RCC 7860 (cell line): Measurements from ENCODE around the gene ENTHD1.
A peak's percentile ranks its signal among the peaks of the same experiment; 100 is the strongest.
"Not testable (repeated sequence)": the region's sequence is repeated elsewhere in the genome, so short reads cannot be mapped to it uniquely, and the experiment has no call there.

Experiments
- DNase-seq: peaks from one replicate; pipeline ENCODE4 v3.0.0-alpha.2; 2015; ENCODE audit warnings: low spot score
- FAIRE-seq: peaks from 2 replicates; lab custom pipeline; 2012; peaks lifted over from hg19 to GRCh38; lab: Jason Lieb, UNC

ENTHD1 gene

DNA sequence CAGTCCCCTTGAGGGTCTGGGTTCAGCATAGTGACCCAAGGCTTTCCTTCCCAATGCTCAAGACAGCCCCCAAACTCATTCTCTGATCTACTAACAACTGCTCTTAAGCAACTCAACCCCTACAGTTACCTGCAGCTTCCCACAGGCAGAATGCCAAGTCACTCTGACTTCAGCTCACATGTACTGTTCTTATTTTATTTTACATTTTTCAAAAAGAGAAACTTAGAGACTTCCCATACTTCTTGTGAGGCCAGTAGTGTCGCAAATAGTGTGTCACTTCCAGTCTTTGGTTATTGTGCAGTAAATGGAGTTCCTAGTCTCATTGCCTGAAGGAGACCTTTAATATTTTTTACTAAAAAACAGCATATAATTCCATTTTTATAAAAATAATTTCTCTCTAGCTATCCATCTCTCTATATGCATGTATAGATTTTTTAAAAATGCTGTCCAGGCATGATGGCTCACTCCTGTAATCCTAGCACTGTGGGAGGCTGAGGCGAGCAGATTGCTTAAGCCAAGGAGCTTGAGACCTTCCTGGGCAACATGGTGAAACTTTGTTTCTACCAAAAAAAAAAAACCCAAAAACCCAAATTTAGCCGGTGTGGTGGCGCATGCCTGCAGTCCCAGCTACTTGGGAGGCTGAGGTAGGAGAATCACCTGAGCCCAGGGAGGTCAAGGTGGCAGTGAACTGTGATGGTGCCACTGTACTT, 41.8 kb downstream of the ENTHD1 start:
- no peak for DNase-seq
- FAIRE-seq, result no peak

DNA sequence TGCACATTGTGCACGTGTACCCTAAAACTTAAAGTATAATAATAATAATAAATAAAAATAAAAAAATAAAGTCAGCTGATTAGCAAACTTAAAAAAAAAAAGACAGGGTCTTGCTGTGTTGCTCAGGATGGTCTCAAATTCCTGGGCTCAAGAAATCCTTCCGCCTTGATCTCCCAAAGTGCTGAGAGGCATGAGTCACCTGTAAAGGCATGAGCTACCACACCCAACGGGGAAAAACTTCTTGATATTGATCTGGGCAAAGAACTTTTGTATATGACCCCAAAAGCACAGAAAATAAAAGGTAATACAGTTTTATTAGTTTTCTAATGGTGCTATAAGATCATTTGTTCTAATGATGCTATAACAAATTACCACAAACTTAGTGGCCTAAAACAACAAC, 46.1 kb downstream of the ENTHD1 start:
- FAIRE-seq (no peak), DNase-seq (no peak)

DNA sequence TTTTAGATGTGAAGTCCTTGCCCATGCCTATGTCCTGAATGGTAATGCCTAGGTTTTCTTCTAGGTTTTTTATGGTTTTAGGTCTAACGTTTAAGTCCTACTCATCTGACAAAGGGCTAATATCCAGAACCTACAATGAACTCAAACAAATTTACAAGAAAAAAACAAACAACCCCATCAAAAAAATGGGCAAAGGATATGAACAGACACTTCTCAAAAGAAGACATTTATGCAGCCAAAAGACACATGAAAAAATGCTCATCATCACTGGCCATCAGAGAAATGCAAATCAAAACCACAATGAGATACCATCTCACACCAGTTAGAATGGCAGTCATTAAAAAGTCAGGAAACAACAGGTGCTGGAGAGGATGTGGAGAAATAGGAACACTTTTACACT, 47.0 kb downstream of the ENTHD1 start:
- DNase-seq, FAIRE-seq: not testable (repeated sequence)

DNA sequence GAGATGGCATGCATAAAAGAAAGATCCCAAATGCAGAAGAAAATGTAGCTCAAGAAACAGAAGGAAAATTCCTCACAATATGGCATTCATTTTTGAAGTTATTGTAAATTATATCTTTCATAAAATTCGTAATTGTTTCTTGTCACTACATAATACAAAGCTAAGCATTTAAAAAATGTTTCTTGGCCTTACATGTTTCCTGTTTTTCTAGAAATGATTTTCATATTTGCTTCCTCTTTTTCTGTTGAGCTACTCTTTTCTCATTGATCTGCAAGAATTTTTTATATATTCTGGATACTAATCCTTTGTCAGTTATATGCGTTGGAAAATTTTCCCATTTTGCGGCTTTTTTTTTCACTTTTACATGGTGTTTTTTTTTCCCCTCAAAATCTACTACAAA, 48.0 kb downstream of the ENTHD1 start:
- FAIRE-seq (no peak), DNase-seq (no peak)

DNA sequence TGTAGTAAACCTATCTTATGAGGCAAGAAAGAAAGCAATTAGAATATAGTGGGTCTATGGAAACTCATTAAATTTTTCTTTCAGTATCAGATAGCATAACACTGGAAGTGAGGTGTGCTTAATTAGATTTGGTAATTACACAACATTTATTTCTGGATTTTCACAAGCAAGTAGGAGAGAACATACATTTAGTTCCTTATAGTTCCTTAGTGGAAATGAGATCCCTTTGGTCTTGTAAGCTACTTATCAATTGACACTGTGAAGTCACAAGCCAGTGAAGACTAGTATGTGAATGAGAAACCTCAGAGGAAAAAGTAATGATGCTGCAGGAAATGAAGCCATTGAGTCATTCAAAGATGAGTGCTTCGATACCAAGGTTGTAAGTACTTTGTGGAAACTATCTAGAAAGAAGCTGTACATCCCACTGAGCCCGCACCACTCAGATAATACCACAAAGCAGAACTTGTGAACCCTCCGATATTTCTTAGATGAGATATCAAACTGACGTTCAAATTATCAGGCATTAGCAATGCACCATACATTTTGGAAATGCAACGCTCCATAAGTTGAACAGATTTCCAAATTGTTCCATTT, 53.5 kb downstream of the ENTHD1 start:
- FAIRE-seq (no peak), DNase-seq (no peak)

- FAIRE-seq (no peak), DNase-seq (no peak)
These were observed 54.4 kb downstream of the ENTHD1 start for GRCh38 chr22:39839204-39839603.

DNA sequence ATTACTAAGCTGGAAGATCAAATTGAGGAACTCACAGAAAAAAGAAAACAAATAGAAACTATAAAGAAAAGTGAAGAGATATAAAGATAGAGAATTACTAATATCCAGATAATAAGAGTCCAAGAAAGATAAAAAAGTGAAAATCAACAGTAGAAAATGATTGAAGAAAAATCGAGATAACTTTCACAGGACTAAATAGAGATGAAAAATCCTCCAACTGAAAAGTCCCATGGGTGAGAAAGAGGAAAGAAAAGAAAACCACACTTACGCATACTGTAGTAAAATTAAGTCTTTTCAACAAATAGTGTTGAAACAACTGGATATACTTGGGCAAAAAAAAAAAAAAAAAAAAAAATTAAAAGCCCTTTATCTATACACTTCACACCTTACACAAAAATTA, 60.0 kb downstream of the ENTHD1 start:
- FAIRE-seq (no peak), DNase-seq (no peak)

- FAIRE-seq (no peak), DNase-seq (no peak)
These were observed 60.5 kb downstream of the ENTHD1 start for GRCh38 chr22:39833093-39833492.

- FAIRE-seq, result no peak
- DNase-seq, result no peak
These were observed 60.9 kb downstream of the ENTHD1 start for GRCh38 chr22:39832627-39833074.

DNA sequence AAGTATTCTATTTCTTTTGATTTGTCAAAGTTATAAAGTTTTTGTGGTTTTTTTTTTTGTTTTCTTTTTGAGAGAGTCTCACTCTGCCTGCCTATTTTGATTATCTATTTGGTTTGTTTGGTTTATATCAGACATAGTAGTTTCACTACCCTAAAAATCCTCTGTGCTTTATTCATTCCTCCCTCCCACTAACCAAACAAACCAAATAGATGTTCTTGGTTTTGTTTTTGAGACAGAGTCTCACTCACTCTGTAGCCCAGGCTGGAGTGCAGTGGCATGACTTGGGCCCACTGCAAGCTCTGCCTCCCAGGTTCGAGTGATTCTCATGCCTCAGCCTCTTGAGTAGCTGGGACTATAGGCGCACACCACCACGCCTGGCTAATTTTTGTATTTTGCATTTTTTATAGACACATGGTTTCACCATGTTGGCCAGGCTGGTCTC, 67.9 kb downstream of the ENTHD1 start:
- no peak for FAIRE-seq
- DNase-seq, result no peak

DNA sequence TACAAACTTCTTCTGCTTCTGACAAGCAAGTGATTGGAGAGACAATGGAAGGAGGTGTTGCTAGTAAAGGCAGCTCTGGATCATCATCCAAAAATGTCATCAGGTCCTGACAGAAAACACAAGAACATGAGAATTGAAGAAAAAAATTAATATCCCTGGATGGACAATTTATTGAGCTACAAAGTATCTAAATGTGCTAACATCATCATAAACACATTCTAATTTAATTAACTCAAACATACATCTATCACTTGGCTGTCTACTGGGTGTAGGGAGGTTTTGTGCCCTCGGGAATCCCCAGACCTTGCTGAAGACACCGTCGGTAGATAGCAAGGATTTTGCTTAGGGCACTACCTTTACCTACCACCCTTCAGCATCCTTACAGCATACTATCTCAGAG, 72.6 kb downstream of the ENTHD1 start:
- no peak for DNase-seq
- no peak for FAIRE-seq

DNA sequence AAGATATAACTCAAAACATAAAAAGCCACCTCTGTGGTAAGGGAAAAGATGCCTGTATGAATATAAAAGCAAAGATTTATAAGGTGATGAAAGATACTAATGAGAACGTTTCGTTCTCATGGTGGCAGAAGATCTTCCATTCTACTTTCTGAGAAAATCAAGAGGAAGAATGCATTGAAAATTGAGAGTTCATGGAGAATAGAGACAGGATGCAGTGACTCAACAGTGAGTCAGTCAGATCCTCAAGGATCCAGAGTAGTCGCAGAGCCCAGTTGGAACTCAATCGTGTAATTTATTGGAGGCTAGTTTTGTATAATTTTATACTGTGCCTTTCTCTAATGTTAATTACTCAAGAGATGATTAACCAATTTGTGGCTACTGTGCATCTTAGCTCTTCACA, 73.3 kb downstream of the ENTHD1 start:
- FAIRE-seq (peak; percentile 92), DNase-seq (peak; percentile 54)

- FAIRE-seq, result no peak
- no peak for DNase-seq
These were observed 74.1 kb downstream of the ENTHD1 start for GRCh38 chr22:39819429-39819828.

DNA sequence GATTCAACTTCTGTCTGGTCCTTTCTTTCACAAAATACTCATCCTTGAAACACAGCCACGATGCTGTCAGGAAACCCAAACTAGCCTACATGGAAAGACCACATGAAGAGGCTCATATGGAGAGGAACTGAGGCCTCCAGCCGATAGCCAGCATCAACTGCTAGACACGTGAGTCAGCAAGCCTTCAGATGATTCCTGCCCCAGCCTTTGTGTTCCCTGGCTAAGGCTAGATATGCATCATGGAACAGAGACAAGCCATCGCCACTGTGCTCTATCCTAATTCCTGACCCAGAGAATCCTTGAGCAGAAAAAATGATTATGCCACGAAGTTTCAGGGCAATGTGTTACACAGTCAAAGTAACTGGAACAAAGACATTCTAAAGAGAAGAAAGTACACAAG, 75.5 kb downstream of the ENTHD1 start:
- DNase-seq (peak; percentile 21), FAIRE-seq (no peak)

DNA sequence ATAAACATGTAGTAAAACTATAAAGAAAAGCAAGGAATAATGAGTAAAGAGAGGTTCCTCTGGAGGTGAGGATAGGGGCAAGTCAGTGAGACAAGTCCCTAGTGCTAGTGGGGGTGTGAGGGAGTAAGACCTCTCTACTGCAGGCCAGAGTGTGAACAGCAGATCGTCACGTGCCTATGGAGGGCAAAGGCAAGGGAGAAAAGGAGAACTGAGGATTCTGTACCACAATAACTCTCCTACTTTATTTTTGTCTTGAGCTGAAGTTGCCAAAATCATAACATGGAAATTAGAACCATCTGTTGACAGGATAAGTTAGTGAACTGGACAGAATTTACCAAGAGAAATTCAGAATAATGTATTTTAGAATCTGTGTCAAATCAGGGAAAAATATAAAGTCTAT, 77.6 kb downstream of the ENTHD1 start:
- FAIRE-seq (no peak), DNase-seq (no peak)

DNA sequence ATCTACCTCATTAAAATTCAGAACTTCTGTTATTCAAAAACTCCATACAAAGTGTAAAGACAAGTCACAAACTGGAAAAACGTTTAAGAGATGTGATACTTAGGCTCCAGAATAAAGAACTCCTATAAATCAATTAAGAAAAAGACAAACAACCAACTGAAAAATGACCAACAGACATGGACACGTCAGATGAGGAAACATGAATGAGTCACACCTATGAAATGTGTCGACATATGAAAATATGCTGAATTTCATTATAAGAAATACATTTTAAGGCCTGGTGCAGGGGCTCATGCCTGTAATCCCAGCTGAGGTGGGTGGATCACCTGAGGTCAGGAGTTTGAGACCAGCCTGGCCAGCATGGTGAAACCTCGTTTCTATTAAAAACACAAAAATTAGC, 78.7 kb downstream of the ENTHD1 start:
- FAIRE-seq (peak; percentile 7), DNase-seq (no peak)

DNA sequence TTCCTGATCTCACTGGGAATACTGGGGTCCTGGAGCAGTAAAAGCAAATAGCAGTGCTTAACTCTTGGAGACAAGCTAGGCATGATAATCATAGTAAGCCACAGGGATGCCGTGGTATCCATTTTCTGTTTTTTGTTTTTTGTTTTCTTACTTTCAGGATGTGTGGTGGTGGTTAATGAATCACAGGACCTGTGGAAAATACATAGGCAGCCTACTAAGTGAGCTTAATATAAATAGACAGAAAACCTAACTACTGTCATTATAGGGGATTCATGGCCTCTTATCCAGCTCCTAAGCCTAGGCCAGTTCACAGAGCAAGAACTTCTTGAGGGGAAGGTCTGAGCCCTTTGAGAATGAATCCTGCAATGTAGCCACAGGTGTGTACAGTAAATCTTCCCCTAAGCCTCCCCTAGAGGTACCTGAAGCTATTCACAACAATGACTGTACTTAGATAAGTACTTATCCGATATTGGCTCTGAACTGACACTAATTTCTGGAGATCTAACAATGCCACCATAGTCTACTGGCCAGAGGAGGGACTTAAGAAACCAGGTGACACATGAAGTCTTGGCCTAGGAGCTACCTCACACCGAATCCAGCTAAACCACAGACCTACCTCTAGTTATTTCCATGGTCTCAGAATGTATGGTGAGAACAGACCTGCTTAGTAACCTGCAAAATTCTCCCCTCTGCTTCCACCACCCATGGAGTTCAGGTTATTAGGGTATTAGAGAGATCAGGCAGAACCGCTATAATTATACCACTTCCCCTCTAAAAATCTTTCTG, 83.6 kb downstream of the ENTHD1 start:
- FAIRE-seq (no peak), DNase-seq (no peak)

DNA sequence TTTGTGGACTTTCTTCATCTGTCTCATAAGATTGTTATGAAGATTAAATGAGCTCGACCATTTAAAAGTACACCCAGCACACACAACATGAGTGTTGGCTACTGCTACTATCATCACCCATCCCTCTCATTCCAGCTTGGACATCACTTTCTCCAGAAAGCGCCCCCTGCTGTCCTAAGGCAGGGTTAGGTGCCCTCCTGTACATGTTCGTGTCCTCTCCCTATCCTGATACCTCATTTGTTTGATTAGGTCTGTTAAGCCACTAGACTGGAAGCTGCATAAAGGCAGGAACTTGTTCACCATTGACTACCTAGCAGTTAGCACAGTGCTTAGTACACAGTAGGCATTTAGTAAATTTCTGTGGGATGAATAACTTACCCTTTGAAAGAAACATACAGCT, 85.5 kb downstream of the ENTHD1 start:
- FAIRE-seq, result no peak
- DNase-seq, result no peak

DNA sequence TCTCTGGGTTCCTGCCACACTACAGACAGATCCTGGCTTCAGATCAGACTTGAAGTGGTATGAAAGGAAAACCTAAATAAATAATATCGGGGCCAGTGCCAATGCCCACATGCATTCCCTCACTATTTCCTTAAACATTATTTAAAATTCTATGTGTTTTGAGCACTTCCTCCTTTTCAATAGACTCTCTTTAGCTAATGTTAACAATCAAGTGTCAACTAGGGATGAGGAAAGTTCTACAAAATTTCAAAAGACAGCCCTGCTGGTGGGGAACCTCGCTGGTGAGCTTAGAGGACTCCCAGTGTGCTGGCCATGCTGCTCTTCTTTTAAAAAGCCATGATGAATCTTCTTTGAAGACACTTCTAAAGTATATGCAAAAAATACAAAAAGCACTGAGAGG, 87.5 kb downstream of the ENTHD1 start:
- FAIRE-seq (no peak), DNase-seq (no peak)

DNA sequence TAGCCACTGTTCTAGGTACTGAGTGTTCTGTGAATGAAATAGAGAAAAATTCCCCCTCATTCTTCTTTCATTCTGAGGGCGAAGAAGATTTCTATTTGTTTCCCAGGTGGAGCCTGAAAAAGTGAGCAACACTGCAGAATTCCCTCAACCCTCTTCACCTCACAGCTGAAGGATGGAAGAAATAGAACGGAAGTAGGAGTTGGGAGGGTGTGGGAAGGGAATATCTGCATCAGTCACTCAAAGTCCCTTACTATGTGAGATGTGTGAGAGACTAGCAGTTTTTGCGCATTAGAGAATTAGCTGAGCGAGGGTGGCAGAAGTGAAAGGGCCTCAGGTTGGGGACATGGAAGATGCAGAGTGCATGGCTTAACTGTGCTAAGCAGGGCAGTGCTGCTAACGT, 88.4 kb downstream of the ENTHD1 start:
- no peak for DNase-seq
- FAIRE-seq, result no peak

DNA sequence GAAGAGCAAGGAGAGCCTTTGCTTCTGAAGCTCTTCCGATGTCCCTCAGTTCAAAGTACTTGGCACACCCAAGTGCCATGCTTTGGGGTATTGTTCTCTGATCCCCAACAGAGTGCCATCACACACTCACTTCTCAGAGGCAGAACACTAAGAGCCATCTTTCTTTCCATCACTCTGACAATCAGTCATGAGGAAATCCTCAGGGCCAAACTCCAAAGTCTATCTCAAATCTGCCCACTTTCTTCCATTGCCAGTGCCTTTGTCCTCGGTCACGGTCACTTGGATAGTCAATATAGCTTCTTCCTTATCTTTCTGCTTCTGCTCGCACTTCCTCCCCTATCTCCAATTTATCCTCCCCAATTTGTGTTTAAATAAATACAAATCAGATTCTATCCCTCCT, 90.9 kb downstream of the ENTHD1 start:
- no peak for FAIRE-seq

More for the DNA sequence above, 90.9 kb downstream of the ENTHD1 start:
- no peak for DNase-seq
